Mesothelial cell of epicardium (in vitro differentiated cells): ENCODE results near the gene ABCA7. TPM values are rescaled to one million over a fixed set of nuclear protein-coding genes. Genes with fewer than 3 reads are reported as not detected.

Experiments
- DNase-seq, 2 experiments: peaks; one replicate each; pipeline ENCODE4 v3.0.0; 2021; ENCODE audit warnings: low spot score in 2 of 2; ENCODE audit not compliant: unreplicated experiment in 2 of 2
- H3K27ac Mint-ChIP-seq: 2 replicates; pipeline ENCODE4 v1.8.0; 2021; ENCODE audit warnings: mixed read lengths
- H3K27me3 Mint-ChIP-seq: 2 replicates; pipeline ENCODE4 v1.8.0; 2021; ENCODE audit warnings: low read depth, mixed read lengths
- H3K36me3 Mint-ChIP-seq: 2 replicates; pipeline ENCODE4 v1.8.0; 2021; ENCODE audit warnings: mixed read lengths
- H3K4me1 Mint-ChIP-seq: 2 replicates; pipeline ENCODE4 v1.8.0; 2021; ENCODE audit warnings: mixed read lengths
- H3K4me3 Mint-ChIP-seq: 2 replicates; pipeline ENCODE4 v1.8.0; 2021; ENCODE audit warnings: mild to moderate bottlenecking, moderate library complexity, mixed read lengths
- H3K9me3 Mint-ChIP-seq: 2 replicates; pipeline ENCODE4 v1.8.0; 2021; ENCODE audit warnings: mixed read lengths
- CTCF ChIP-seq: fragments of 200-600 bp; sonication (generic); IDR thresholded peaks from one replicate; pipeline ENCODE4 v1.5.0; 2021; ENCODE audit warnings: antibody characterized with exemption; ENCODE audit not compliant: unreplicated experiment
- total RNA-seq: library from RNA; stranded (reverse); gene quantifications from 3 replicates; pipeline ENCODE4 v1.2.1, GENCODE V29; 2021

ABCA7 gene
- total RNA-seq, 1 donor from 2014 or later: 22.5 TPM

DNA sequence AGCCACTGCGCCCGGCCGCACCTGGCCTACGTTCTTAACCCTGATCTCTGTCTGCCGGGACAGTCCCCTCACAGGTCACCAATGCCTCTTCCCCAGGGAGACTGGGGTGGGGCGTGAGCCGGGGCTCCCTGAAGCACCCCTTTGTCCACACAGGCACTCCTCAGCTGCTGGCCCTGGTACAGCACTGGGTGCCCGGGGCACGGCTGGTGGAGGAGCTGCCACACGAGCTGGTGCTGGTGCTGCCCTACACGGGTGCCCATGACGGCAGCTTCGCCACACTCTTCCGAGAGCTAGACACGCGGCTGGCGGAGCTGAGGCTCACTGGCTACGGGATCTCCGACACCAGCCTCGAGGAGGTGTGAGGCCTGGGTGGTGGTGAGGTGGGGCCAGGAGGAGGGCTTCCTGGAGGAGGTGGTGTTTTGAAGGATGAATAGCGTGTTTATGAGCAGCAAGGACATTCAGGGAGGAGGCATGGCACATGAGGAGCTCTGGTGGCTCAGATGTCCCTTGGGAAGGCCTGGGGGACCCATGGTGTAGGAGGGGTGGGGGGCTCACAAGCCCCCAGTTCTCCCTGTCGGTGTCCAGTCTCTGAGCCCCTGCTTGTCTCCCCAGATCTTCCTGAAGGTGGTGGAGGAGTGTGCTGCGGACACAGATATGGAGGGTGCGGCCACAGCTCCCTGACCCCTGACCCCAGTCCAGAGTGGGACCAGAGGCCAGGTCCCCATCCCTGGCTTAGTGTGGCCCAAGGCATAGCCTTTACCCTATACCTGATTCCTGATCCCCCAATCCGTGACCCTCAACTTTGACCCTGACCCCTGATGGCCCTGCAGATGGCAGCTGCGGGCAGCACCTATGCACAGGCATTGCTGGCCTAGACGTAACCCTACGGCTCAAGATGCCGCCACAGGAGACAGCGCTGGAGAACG lies 13.5 kb downstream of the ABCA7 start:
- no peaks in the 10 kb centered on the region for H3K36me3 Mint-ChIP-seq
- no peaks in the 10 kb centered on the region for H3K27me3 Mint-ChIP-seq
- H3K9me3 Mint-ChIP-seq: no peaks in the 10 kb centered on the region
- TF ChIP-seq CTCF: no peak
- no peak overlapping the region for H3K4me3 Mint-ChIP-seq
- no peak overlapping the region for H3K27ac Mint-ChIP-seq
- no peak for DNase-seq
- H3K4me1 Mint-ChIP-seq: no peaks in the 10 kb centered on the region

DNA sequence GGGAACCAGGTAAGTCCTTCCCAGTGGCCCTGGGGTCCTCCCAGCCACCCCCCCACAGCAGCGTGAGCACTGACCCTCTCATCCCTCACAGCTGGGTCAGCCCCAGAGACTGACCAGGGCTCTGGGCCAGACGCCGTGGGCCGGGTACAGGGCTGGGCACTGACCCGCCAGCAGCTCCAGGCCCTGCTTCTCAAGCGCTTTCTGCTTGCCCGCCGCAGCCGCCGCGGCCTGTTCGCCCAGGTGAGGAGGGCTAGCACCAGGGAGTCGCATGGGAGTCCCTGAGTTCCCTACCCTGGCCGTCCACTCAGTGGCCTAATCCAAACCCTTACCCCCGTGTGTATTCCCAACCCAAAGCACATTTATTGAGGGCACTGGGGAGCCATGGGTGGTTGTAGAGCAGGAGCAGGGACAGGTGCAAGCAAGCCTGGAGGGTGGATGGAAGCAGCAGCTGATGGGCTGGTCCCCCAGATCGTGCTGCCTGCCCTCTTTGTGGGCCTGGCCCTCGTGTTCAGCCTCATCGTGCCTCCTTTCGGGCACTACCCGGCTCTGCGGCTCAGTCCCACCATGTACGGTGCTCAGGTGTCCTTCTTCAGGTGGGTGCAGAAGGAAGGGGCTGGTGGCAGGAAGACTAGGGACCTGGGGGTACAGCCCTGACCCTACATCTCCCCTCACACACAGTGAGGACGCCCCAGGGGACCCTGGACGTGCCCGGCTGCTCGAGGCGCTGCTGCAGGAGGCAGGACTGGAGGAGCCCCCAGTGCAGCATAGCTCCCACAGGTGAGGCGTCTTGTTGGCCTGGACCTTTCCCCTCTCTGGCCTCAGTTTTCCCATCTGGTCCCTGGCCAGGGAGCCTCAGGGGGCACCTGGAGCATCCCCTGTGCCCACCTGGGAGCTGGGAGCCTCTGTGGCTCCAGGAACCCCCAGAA lies 14.5 kb downstream of the ABCA7 start:
- H3K27me3 Mint-ChIP-seq: no peaks in the 10 kb centered on the region
- no peak for TF ChIP-seq CTCF
- H3K27ac Mint-ChIP-seq: no peak overlapping the region
- no peaks in the 10 kb centered on the region for H3K9me3 Mint-ChIP-seq
- no peaks in the 10 kb centered on the region for H3K36me3 Mint-ChIP-seq
- H3K4me3 Mint-ChIP-seq: no peak overlapping the region
- H3K4me1 Mint-ChIP-seq: no peaks in the 10 kb centered on the region
- DNase-seq: no peak

- Mint-ChIP-seq H3K4me1 (no peaks in the 10 kb centered on the region), H3K27ac (no peak overlapping the region), H3K27me3 (no peaks in the 10 kb centered on the region), H3K36me3 (no peaks in the 10 kb centered on the region), H3K4me3 (no peak overlapping the region), H3K9me3 (no peaks in the 10 kb centered on the region)
- no peak for TF ChIP-seq CTCF
- DNase-seq: no peak
Observed at GRCh38 chr19:1055028-1055425, 15.1 kb downstream of the ABCA7 start.

GRCh38 chr19:1055886-1056620 lies 16.1 kb downstream of the ABCA7 start:
- H3K4me1 Mint-ChIP-seq: no peaks in the 10 kb centered on the region
- H3K9me3 Mint-ChIP-seq: no peaks in the 10 kb centered on the region
- no peaks in the 10 kb centered on the region for H3K36me3 Mint-ChIP-seq
- no peak for DNase-seq
- H3K27ac Mint-ChIP-seq: no peak overlapping the region
- no peaks in the 10 kb centered on the region for H3K27me3 Mint-ChIP-seq
- no peak for TF ChIP-seq CTCF
- H3K4me3 Mint-ChIP-seq: no peak overlapping the region

GRCh38 chr19:1057176-1057855 lies 17.4 kb downstream of the ABCA7 start:
- no peak overlapping the region for H3K27ac Mint-ChIP-seq
- no peaks in the 10 kb centered on the region for H3K36me3 Mint-ChIP-seq
- H3K9me3 Mint-ChIP-seq: no peaks in the 10 kb centered on the region

More at GRCh38 chr19:1057176-1057855, 17.4 kb downstream of the ABCA7 start:
- H3K4me3 Mint-ChIP-seq: no peak overlapping the region
- TF ChIP-seq CTCF: no peak
- no peaks in the 10 kb centered on the region for H3K4me1 Mint-ChIP-seq
- no peaks in the 10 kb centered on the region for H3K27me3 Mint-ChIP-seq
- DNase-seq: no peak
